Spleen (tissue), 7 donors: ENCODE results near the gene KCNAB2.

Experiments
- CTCF ChIP-seq, 11 experiments: fragments of 200-600 bp in 7 of 11; fragments of 450-650 bp in 4 of 11; sonication (generic) in 4 of 11; IDR thresholded peaks in 8 of 11; conservative IDR thresholded peaks in 3 of 11; 1 replicate in 7 of 11; 2 replicates in 4 of 11; pipeline versions ENCODE4 v1.4.0 to v1.8.0; 2016 to 2021; ENCODE audit warnings: antibody characterized with exemption in 11 of 11, inconsistent platforms in 4 of 11, mild to moderate bottlenecking in 1 of 11
- POLR2A ChIP-seq, 3 donors: fragments of 450-650 bp; IDR thresholded peaks; one replicate each; pipeline ENCODE4 v1.5.1; 2017; ENCODE audit warnings: antibody characterized with exemption in 3 of 3, mild to moderate bottlenecking in 1 of 3
- POLR2AphosphoS5 ChIP-seq, 3 donors: sonication (generic); formaldehyde crosslinking; IDR thresholded peaks; one replicate each; pipeline ENCODE4 v1.5.1; 2017; ENCODE audit warnings: antibody characterized with exemption in 3 of 3
- donor health status: DM: no; HTN: no; CAD: no; lungs with moderate emphysema.
- donor health status: DM: no; HTN: no; CAD: no.
- donor health status: DM: no; HTN: no; CAD: no.

DNA sequence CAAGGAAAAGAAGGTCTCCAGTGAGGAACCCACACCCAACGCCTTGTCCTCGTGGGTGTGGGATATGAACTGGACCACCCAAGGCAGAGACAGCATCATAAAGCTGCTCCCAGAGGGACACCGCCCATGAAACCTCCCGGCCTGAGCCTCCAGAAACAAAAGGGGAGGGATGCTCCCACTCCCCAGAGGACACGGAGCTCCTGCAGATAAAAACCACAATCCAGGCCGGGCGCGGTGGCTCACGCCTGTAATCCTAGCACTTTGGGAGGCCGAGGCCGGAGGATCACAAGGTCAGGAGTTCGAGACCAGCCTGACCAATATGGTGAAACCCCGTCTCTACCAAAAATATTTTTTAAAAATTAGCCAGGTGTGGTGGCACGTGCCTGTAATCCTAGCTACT lies 68.1 kb downstream of the KCNAB2 start:
- TF ChIP-seq CTCF (IDR thresholded peaks at IDR 0.05 in 8 of 11, conservative IDR thresholded peaks at IDR 0.05 in 3 of 11) (no peak), POLR2A (IDR thresholded peaks at IDR 0.05) (no peak), POLR2AphosphoS5 (IDR thresholded peaks at IDR 0.05) (no peak)
